ENCODE results near the gene RAB36.

DNA sequence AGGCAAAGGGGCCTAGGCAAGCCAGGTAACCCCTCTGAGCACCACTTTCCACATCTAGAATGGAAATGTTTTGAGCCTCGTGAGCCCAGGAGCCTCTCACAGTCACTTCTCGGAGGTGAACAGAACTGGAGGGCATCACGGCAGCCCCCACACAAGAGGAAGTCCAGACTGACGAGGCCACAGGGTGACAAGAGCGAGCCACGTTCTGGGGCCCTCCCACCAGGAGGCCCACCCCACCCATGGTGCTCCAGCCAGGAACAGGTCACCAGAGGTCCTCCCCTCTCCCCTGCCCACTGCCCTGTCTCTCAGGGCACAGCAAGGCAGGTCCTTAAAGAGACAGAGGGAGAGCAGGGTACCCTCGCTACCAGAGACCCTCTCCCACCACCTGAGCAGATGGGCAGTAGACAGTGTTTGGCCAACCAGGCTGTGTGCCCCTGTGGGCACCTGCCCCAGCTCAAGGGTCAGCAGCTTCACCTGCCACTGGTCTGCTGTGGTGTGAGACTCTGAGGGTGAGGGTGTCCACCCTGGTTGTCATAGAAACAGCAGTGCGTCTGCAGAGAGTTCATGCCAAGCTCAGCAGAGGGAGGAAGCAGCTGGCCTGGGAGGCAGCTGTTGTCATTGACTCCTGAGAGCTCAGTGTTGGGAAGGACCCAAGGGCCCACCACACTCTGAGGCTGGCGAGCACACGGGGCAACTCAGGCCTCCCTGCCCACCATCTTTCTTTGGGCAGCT is 34.9 kb upstream of the RAB36 start:
- no peak for TF ChIP-seq CTCF (IDR thresholded peaks at IDR 0.05; ENCODE audit: low read depth, low read length)
- TF ChIP-seq, protein P1, sequence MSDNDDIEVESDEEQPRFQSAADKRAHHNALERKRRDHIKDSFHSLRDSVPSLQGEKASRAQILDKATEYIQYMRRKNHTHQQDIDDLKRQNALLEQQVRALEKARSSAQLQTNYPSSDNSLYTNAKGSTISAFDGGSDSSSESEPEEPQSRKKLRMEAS (IDR thresholded peaks at IDR 0.05; ENCODE audit: low read depth, low read length), result no peak
- TF ChIP-seq POLR2A (IDR thresholded peaks at IDR 0.05; ENCODE audit: extremely low read depth, insufficient read length), result no peak
- no peak for TF ChIP-seq MYC (IDR thresholded peaks at IDR 0.05; ENCODE audit: low read depth, low read length)
